ENCODE data around the gene KRTAP2-2. TPM values are rescaled to one million over a fixed set of nuclear protein-coding genes. Genes with fewer than 3 reads are reported as not detected.
A peak's percentile ranks its signal among the peaks of the same experiment; 100 is the strongest.

The KRTAP2-2 gene
- polyA plus RNA-seq, 2 of the 4 experiments (the other 2 are of a cell fraction): not detected

DNA sequence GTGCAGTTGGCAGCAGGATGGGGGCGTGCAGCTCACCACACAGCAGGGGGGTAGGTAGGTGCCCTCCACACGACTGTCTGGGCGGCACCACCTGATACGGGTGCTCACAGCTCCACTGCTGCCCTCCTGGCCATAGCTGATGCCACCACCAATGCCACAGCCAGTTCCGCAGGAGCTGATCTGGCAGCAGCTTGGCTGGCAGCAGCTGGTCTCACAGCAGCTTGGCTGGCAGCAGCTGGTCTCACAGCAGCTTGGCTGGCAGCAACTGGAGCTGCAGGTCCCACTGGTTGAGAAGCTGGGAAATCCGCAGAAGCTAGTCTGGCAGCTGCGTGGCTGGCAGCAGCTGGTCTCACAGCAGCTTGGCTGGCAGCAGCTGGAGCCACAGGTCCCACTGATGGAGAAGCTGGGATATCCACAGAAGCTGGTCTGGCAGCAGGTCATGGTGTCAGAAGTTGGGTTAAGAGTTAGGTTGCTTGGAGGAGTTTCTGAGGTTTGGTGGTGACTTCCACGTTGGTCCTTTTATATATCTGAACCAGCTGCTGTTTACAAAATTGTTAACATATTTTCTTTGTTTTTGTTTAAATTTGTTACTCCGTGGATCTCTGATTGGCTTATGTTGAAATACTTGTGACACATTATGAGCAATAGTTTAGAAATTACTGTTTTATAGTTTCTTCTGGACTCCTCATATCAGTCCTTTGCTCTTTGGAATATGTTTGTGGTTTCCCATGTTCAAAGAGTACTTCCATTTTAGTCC lies 28.1 kb downstream of the KRTAP2-2 start, which contains the start of gene KRTAP1-5:
Gene KRTAP1-5 (minus strand): TSS at position 494 of the 757 bp plus-strand sequence. CDS start 53 bp downstream, at position 441.
- Histone ChIP-seq H3K9me3 (no peaks in the 10 kb centered on the region), H3K4me2 (no peak within 1 kb of the TSS), H3K27ac (no peak within 1 kb of the TSS), H3K4me1 (peaks cover 8% of the 10 kb centered on the region; the same call in 1 of the 3 replicates), H3K4me3 (no peak within 1 kb of the TSS)
- ATAC-seq (0 out of 6 replicates have a peak, but pooled peaks of 1 of the 2 experiments have one; percentile 19), FAIRE-seq (no peak), DNase-seq (ENCODE audit: low read depth in 1 of 2, low spot score in 1 of 2) (no peak)
- 56% methylated on average over 9 of the region's 9 CpGs for WGBS (ENCODE audit: missing lambda C conversion rate)
- ChIA-PET CTCF (interaction anchor here (2.0 kb wide), 1 partner anchor 522 kb away, joined by 5 read pairs; no protein-coding TSS in a partner anchor), POLR2A (interaction anchor here (0.6 kb wide), 1 partner anchor 327 kb away, joined by 3 read pairs; no protein-coding TSS in a partner anchor)
- TF ChIP-seq, protein P1, sequence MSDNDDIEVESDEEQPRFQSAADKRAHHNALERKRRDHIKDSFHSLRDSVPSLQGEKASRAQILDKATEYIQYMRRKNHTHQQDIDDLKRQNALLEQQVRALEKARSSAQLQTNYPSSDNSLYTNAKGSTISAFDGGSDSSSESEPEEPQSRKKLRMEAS (IDR thresholded peaks at IDR 0.05): no peak
- no peak for TF ChIP-seq ZSCAN20 (CRISPR knock-in tag; IDR thresholded peaks at IDR 0.05)
- TF ChIP-seq MAZ (IDR thresholded peaks at IDR 0.05; ENCODE audit: borderline replicate concordance, low read depth, low read length): no peak
- TF ChIP-seq ZC3H11A (IDR thresholded peaks at IDR 0.05): no peak
- no peak for TF ChIP-seq GATA3 (IDR thresholded peaks at IDR 0.05; ENCODE audit: borderline replicate concordance)
- TF ChIP-seq SMC3 (IDR thresholded peaks at IDR 0.05): no peak
- TF ChIP-seq NPAS2 (CRISPR knock-in tag; IDR thresholded peaks at IDR 0.05; ENCODE audit: borderline replicate concordance): no peak
- TF ChIP-seq CBX8 (IDR thresholded peaks at IDR 0.05): no peak
- TF ChIP-seq HEYL (CRISPR knock-in tag; IDR thresholded peaks at IDR 0.05): no peak
- TF ChIP-seq FOSL2 (IDR thresholded peaks at IDR 0.05): no peak
- no peak for TF ChIP-seq FOSL2 (CRISPR knock-in tag; IDR thresholded peaks at IDR 0.05)
- TF ChIP-seq SREBF2 (IDR thresholded peaks at IDR 0.05): no peak
- TF ChIP-seq, protein P2, sequence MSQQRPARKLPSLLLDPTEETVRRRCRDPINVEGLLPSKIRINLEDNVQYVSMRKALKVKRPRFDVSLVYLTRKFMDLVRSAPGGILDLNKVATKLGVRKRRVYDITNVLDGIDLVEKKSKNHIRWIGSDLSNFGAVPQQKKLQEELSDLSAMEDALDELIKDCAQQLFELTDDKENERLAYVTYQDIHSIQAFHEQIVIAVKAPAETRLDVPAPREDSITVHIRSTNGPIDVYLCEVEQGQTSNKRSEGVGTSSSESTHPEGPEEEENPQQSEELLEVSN (IDR thresholded peaks at IDR 0.05; ENCODE audit: borderline replicate concordance, low read depth): no peak
- TF ChIP-seq RAD21 (conservative IDR thresholded peaks at IDR 0.05 in 1 of 2, IDR thresholded peaks at IDR 0.05 in 1 of 2): no peak

DNA sequence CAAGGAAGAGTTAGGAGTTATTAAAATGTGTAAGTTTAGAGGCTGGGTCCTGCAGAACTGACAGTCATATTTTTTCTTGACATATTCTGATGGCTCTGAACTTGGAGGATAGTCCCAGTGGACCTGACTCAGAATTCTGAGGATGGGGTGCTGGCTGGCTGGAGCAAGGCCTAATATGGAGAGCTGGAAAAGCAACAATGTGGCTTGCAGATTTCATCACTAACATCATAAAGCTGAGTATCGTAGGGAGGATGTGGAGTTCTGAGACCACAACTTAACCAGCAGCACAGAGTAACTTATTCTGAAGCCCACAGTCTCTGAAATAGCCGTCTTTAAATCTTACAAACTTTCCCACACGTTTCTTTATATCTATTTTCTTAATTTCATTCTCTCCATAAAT lies 30.3 kb downstream of the KRTAP2-2 start:
- no peak for DNase-seq (ENCODE audit: low read depth in 1 of 2, low spot score in 1 of 2)
- 64% methylated on average over 3 of the region's 3 CpGs for WGBS (ENCODE audit: missing lambda C conversion rate)
- ChIA-PET POLR2A (no interaction called here), CTCF (interaction anchor here (1.0 to 2.9 kb wide), 3 partner anchors 16 to 524 kb away, joined by 3 to 6 read pairs (median 5); partner anchors contain the start of gene KRTAP1-1)
- Histone ChIP-seq H3K4me2 (no peak overlapping the region), H3K4me1 (peaks cover 17% of the 10 kb centered on the region; the same call in 2 of the 3 replicates), H3K9me3 (no peaks in the 10 kb centered on the region), H3K27ac (no peak overlapping the region), H3K4me3 (no peak overlapping the region)
- TF ChIP-seq EP300 (IDR thresholded peaks at IDR 0.05) (no peak), EHF (CRISPR knock-in tag; IDR thresholded peaks at IDR 0.05) (no peak), JUN (IDR thresholded peaks at IDR 0.05) (no peak), FOSB (CRISPR knock-in tag; IDR thresholded peaks at IDR 0.05) (no peak), HEYL (CRISPR knock-in tag; IDR thresholded peaks at IDR 0.05) (no peak), TP53 (CRISPR knock-in tag; IDR thresholded peaks at IDR 0.05) (no peak), CHD4 (IDR thresholded peaks at IDR 0.05; ENCODE audit: borderline replicate concordance) (no peak)
- TF ChIP-seq, protein P3, sequence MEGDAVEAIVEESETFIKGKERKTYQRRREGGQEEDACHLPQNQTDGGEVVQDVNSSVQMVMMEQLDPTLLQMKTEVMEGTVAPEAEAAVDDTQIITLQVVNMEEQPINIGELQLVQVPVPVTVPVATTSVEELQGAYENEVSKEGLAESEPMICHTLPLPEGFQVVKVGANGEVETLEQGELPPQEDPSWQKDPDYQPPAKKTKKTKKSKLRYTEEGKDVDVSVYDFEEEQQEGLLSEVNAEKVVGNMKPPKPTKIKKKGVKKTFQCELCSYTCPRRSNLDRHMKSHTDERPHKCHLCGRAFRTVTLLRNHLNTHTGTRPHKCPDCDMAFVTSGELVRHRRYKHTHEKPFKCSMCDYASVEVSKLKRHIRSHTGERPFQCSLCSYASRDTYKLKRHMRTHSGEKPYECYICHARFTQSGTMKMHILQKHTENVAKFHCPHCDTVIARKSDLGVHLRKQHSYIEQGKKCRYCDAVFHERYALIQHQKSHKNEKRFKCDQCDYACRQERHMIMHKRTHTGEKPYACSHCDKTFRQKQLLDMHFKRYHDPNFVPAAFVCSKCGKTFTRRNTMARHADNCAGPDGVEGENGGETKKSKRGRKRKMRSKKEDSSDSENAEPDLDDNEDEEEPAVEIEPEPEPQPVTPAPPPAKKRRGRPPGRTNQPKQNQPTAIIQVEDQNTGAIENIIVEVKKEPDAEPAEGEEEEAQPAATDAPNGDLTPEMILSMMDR (IDR thresholded peaks at IDR 0.05): no peak
- no peak for FAIRE-seq
- no peak for ATAC-seq

DNA sequence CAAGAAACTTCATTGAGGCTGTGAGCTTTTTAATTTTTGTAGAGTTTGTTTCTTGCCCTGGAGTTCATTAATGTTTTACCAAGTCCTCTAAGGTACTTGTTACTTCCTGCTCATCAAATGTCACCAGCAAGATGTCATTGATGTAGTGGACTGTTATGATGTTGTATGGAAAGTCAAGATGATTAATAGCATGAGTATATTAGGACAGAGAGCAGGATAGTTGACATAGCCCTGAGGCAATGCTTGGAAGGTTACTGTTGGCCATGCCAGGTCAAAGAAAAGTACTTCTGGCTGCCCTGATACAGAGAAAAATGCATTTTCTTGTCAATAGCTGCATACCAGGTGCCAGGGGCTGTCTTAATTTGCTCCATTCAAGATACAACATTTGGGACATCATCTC lies 34.7 kb downstream of the KRTAP2-2 start:
- H3K4me2 ChIP-seq: peak overlapping the region; percentile 29
- ChIA-PET CTCF (interaction anchor here (1.4 to 2.7 kb wide), 3 partner anchors 9 to 628 kb away, joined by 5 to 8 read pairs (median 6); partner anchors contain the start of gene KRTAP1-4), POLR2A (no interaction called here)
- H3K4me1 ChIP-seq: peaks cover 13% of the 10 kb centered on the region; the same call in 1 of the 3 replicates
- DNase-seq (ENCODE audit: low read depth in 1 of 2, low spot score in 1 of 2): peak in 1 of 2 experiments; percentile 69
- H3K4me3 ChIP-seq: no peak overlapping the region
- H3K27ac ChIP-seq: no peak overlapping the region
- peak; percentile 36; the same call in 1 of the 2 replicates for TF ChIP-seq GATA3 (IDR thresholded peaks at IDR 0.05; ENCODE audit: borderline replicate concordance)
- no peak for TF ChIP-seq EP300 (IDR thresholded peaks at IDR 0.05)
- ATAC-seq: peak; percentile 33 to 62; a peak in 1 of 6 replicates
- no peaks in the 10 kb centered on the region for H3K9me3 ChIP-seq
- peak; percentile 87 for FAIRE-seq
